Heart left ventricle (tissue), 16 donors: ENCODE measurements around the gene SETD3. TPM values are rescaled to one million over a fixed set of nuclear protein-coding genes. Genes with fewer than 3 reads are reported as not detected.

ENCODE experiments used
- ATAC-seq, 4 donors: fragments of 200-7000 bp; cut with Tn5 transposase; one replicate each; pipeline ENCODE4 v1.9.1; 2020 to 2022; ENCODE audit warnings: moderate library complexity in 4 of 4, mild to moderate bottlenecking in 3 of 4, moderate number of reproducible peaks in 1 of 4
- DNase-seq, 5 donors: peaks; one replicate each; pipeline ENCODE4 v3.0.0-alpha.2; 2020
- H3K27ac ChIP-seq, 12 donors: fragments of 200-600 bp; sonication (generic) in 4 of 12; one replicate each; pipeline versions ENCODE4 v1.5.0 to v1.8.0; 2016 to 2022; ENCODE audit warnings: mild to moderate bottlenecking in 2 of 12
- H3K27me3 ChIP-seq, 9 donors: fragments of 200-600 bp; sonication (generic) in 2 of 9; one replicate each; pipeline versions ENCODE4 v1.5.1 to v1.8.0; 2016 to 2022; ENCODE audit warnings: mild to moderate bottlenecking in 3 of 9
- H3K36me3 ChIP-seq, 9 donors: fragments of 200-600 bp; sonication (generic) in 2 of 9; one replicate each; pipeline versions ENCODE4 v1.5.0 to v1.8.0; 2018 to 2022; ENCODE audit warnings: mild to moderate bottlenecking in 2 of 9
- H3K4me1 ChIP-seq, 12 donors: fragments of 200-600 bp; sonication (generic) in 4 of 12; one replicate each; pipeline versions ENCODE4 v1.5.0 to v1.8.0; 2016 to 2022; ENCODE audit warnings: mild to moderate bottlenecking in 3 of 12
- H3K4me3 ChIP-seq, 12 donors: fragments of 200-600 bp; sonication (generic) in 4 of 12; one replicate each; pipeline versions ENCODE4 v1.5.0 to v1.8.0; 2017 to 2022; ENCODE audit warnings: mild to moderate bottlenecking in 9 of 12, moderate library complexity in 4 of 12
- H3K9me3 ChIP-seq, 12 donors: fragments of 200-600 bp; sonication (generic) in 4 of 12; one replicate each; pipeline versions ENCODE4 v1.5.0 to v1.8.0; 2016 to 2022; ENCODE audit warnings: mild to moderate bottlenecking in 1 of 12
- CTCF ChIP-seq, 12 donors: fragments of 200-600 bp; sonication (generic) in 4 of 12; IDR thresholded peaks; one replicate each; pipeline versions ENCODE4 v1.5.0 to v1.8.0; 2018 to 2022; ENCODE audit warnings: antibody characterized with exemption in 12 of 12, mild to moderate bottlenecking in 5 of 12
- POLR2A ChIP-seq, 2 donors: fragments of 450-650 bp; IDR thresholded peaks; one replicate each; pipeline ENCODE4 v1.6.1; 2017; ENCODE audit warnings: antibody characterized with exemption in 2 of 2, mild to moderate bottlenecking in 2 of 2, moderate library complexity in 2 of 2
- WGBS, 4 donors: extraction: QIAGEN DNeasy Blood & Tissue Kit in 2 of 4; methylation state at CpG; one replicate each; pipeline versions ENCODE4 v1.1.5 to v1.1.7; 2013 to 2018; 5-methylcytosine and 5-hydroxymethylcytosine counted together
- intact Hi-C, 10 donors: fragments of 100-400 bp; cut with DNase I; formaldehyde crosslinking; loops; one replicate each; pipeline versions ENCODE4 v1.11.1 to v1.14.2; 2022
- polyA plus RNA-seq, 2 donors: library from polyadenylated mRNA; stranded (reverse); fragments of 200-250 nt; gene quantifications; one replicate each; pipeline ENCODE4 v1.2.3, GENCODE V29; 2013
- total RNA-seq, 9 donors: library from RNA; depleted of rRNA in 2 of 9; stranded (reverse); fragments of >200 nt in 2 of 9; fragmentation: NEBNext Ultra II Directional in 3 of 9; extraction: Animal tissue kit (Norgen Biotek cat#: 25700) in 3 of 9; gene quantifications; one replicate each; pipeline versions ENCODE4 v1.1.0 to v1.2.4, GENCODE V29; 2016 to 2023
- donor health status: ischemic (EF 13 %, LVEDD 7.1; RV severe dilation, severe dysfunction).
- donor health status: healthy with polysubstance abuse.
- donor health status: DM: no; HTN: yes; CAD: no.
- donor health status: DM: no; HTN: no; CAD: no.
- donor health status: ischemic (EF 25% LVEDD 6.9; RV normal size, moderate dysfunction).
- donor health status: ischemic (EF 25% LVEDD 5.7; RV mildly dilated, moderate dysfunction).
- donor health status: healthy.
- donor health status: DM: yes; HTN: yes; CAD: no.
- donor health status: ischemic (EF 35%, LVEDD 5.7; RV mildly dilated, moderate dysfunction).
- donor health status: nonischemic (EF 11% LVEDD 7.7; RV severe dilation, severe dysfunction).
- donor health status: DM: yes; HTN: yes; CAD: no.
- donor health status: PGD.
- donor health status: ischemic (EF 29% LVEDD 5.4; RV normal size, mild dysfunction).
- donor health status: nonischemic (EF 23%, LVEDD 6.1; RV moderate dilation, normal function).

The SETD3 gene
- total and polyA plus RNA-seq, 11 donors: 49.7 to 130 (median 92.6) TPM

DNA sequence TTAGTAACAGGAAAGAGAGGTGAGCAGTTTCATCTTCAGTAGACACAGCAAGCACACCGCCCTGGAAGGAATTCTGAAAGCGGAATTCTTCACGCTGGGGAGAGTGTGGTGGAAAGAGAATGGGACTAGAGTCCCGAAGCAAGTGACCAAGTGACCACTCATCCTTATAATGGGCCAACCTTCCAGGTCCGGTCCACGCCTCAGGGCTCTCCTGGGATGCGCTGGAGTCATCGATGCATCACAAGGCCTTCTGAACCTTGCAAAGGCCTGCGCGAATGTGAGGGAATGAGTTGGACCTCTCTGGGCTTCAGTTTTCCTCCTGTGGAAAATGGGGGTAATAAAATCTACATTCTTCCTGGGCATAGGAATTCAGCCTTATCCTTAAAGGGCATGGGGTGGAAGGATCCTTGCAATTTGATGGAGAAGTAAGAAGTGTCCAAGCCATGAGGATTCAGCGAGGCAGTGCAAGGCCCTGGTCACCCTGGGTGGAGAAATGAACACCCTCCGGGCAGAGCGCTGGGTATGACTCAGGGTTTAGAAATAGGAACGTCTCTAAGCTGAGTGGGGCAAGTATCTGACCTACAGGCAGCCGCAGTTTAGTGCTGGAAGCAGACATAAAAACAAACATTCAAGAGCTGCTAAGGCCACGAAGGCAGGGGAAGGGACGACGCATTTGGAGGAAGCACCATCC lies 97.7 kb downstream of the SETD3 start:
- intact Hi-C loops: no loop called here
- no peak for TF ChIP-seq POLR2A (IDR thresholded peaks at IDR 0.05)
- no peak for TF ChIP-seq CTCF (IDR thresholded peaks at IDR 0.05)
- no peak for ATAC-seq

GRCh38 chr14:99382071-99382470 lies 98.6 kb downstream of the SETD3 start:
- no peak overlapping the region for H3K27ac ChIP-seq
- peaks cover 0 to 7% (median 0%) of the 10 kb centered on the region in 12 donors for H3K9me3 ChIP-seq
- H3K27me3 ChIP-seq: peaks cover 0 to 58% (median 6%) of the 10 kb centered on the region in 9 donors
- 53 to 61% (median 54%) methylated on average over 16 of the region's 16 CpGs for whole genome bisulfite sequencing, 4 donors
- TF ChIP-seq CTCF (IDR thresholded peaks at IDR 0.05): no peak
- no peak for TF ChIP-seq POLR2A (IDR thresholded peaks at IDR 0.05)
- ATAC-seq (no peak), DNase-seq (no peak)
- no peaks in the 10 kb centered on the region for H3K4me1 ChIP-seq
- H3K4me3 ChIP-seq: no peak overlapping the region
- intact Hi-C loops: no loop called here
- no peaks in the 10 kb centered on the region for H3K36me3 ChIP-seq

More for the DNA sequence above, 97.7 kb downstream of the SETD3 start:
- no peak for DNase-seq
- H3K9me3 ChIP-seq: peaks cover 0 to 7% (median 0%) of the 10 kb centered on the region in 12 donors
- 84 to 89% (median 86%) methylated on average over 18 of the region's 18 CpGs for WGBS, 4 donors
- no peaks in the 10 kb centered on the region for H3K4me1 ChIP-seq
- no peaks in the 10 kb centered on the region for H3K36me3 ChIP-seq
- H3K27me3 ChIP-seq: peaks cover 0 to 58% (median 6%) of the 10 kb centered on the region in 9 donors
- H3K4me3 ChIP-seq: no peak overlapping the region
- H3K27ac ChIP-seq: no peak overlapping the region

DNA sequence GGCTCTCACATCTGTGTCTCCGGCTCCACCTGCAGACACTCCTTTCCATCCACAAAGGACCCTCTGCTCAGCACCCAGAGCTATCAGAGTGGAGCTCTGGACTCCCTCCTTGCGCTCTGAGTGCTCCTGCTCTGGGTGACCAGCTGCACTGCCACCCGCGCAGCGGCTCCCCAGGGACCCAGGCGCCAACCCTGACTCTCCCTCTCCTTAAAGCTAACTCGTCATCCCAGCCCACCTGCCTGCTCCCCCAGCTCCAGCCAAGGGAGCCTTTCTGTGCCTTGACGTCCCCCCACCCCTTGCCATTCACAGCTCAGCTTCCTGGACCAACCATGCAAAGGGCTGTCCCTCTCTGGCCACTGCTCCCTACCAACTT lies 99.0 kb downstream of the SETD3 start:
- no peak for ATAC-seq
- no peak overlapping the region for H3K4me3 ChIP-seq
- no peak for TF ChIP-seq CTCF (IDR thresholded peaks at IDR 0.05)
- no peak for TF ChIP-seq POLR2A (IDR thresholded peaks at IDR 0.05)
- 72 to 87% (median 80%) methylated on average over 7 to 8 of the region's 8 CpGs for WGBS, 4 donors
- DNase-seq: no peak
- intact Hi-C loops: no loop called here
- no peaks in the 10 kb centered on the region for H3K4me1 ChIP-seq
- no peaks in the 10 kb centered on the region for H3K36me3 ChIP-seq
- no peak overlapping the region for H3K27ac ChIP-seq
- H3K9me3 ChIP-seq: peaks cover 0 to 7% (median 0%) of the 10 kb centered on the region in 12 donors
- peaks cover 0 to 58% (median 6%) of the 10 kb centered on the region in 9 donors for H3K27me3 ChIP-seq

DNA sequence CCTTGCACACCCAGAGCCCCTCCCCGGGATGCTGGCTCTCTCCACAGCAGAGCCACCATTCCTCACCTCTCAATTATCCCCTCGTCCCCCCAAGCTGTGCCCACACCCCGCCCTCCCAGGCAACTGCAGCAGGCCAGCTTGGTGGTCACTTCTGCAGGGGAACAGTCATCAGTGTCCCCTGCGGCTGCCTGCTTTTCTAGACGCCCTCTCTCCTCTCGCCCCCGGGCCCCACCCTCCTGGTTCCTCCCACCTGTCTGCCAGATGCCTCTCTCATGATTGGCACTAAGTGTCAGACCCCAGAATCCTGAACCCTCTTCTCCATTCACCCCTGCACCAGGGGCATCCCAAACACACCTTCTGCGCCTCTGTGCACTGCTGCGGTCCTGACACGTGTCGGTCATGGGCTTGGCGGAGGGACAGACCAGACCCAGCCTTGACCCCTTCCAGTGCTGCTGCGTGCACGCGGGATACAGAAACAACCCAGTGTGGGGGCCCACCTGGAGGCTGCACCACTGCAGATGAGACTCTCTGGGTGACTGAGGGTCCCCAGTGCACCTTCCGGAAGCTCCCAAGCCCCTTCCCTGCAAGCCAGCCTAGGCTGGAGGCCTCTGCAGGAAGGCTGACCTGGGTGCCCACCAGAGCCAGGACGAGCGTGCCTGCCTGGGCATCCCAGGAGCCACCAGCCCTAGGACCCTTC lies 99.5 kb downstream of the SETD3 start:
- no peak overlapping the region for H3K4me3 ChIP-seq
- H3K9me3 ChIP-seq: peaks cover 0 to 7% (median 0%) of the 10 kb centered on the region in 12 donors
- H3K4me1 ChIP-seq: no peaks in the 10 kb centered on the region
- no peaks in the 10 kb centered on the region for H3K36me3 ChIP-seq
- H3K27ac ChIP-seq: no peak overlapping the region
- no peak for DNase-seq
- 65 to 74% (median 69%) methylated on average over 16 to 18 of the region's 18 CpGs for WGBS, 4 donors
- peaks cover 0 to 55% (median 6%) of the 10 kb centered on the region in 9 donors for H3K27me3 ChIP-seq
- TF ChIP-seq CTCF (IDR thresholded peaks at IDR 0.05) (no peak), POLR2A (IDR thresholded peaks at IDR 0.05) (no peak)
- ATAC-seq: no peak
- intact Hi-C loops: no loop called here
